NCI-H146 (cell line): ENCODE measurements around the gene TENT5C.

Experiments used
- DNase-seq: peaks from one replicate; lab custom pipeline; 2025; lab: John Stamatoyannopoulos, UW

The TENT5C gene

GRCh38 chr1:117613249-117613968 is 7.6 kb downstream of the TENT5C start:
- no peak for DNase-seq

GRCh38 chr1:117613969-117614729 is 8.3 kb downstream of the TENT5C start:
- no peak for DNase-seq

GRCh38 chr1:117615474-117615873 is 9.6 kb downstream of the TENT5C start:
- DNase-seq: peak; percentile 37

- peak; percentile 77 for DNase-seq
Observed at GRCh38 chr1:117616356-117616755, 10.5 kb downstream of the TENT5C start.

- no peak for DNase-seq
Observed at GRCh38 chr1:117616967-117617366, 11.1 kb downstream of the TENT5C start.

- no peak for DNase-seq
Observed at GRCh38 chr1:117618450-117619122, 12.7 kb downstream of the TENT5C start.

- DNase-seq: no peak
Observed at GRCh38 chr1:117620440-117620839, 14.6 kb downstream of the TENT5C start.

GRCh38 chr1:117621316-117621715 is 15.5 kb downstream of the TENT5C start:
- DNase-seq: no peak

GRCh38 chr1:117622726-117623125 is 16.9 kb downstream of the TENT5C start:
- no peak for DNase-seq

GRCh38 chr1:117623141-117623540 is 17.3 kb downstream of the TENT5C start:
- DNase-seq: no peak

- DNase-seq: no peak
Observed at GRCh38 chr1:117623698-117624097, 17.9 kb downstream of the TENT5C start.

- DNase-seq: no peak
Observed at GRCh38 chr1:117627546-117628130, 21.8 kb downstream of the TENT5C start.

- no peak for DNase-seq
Observed at GRCh38 chr1:117628343-117628742, 22.5 kb downstream of the TENT5C start.

- DNase-seq: no peak
Observed at GRCh38 chr1:117629625-117630422, 24.0 kb downstream of the TENT5C start.

- no peak for DNase-seq
Observed at GRCh38 chr1:117630423-117630998, 24.7 kb downstream of the TENT5C start.

- DNase-seq: peak; percentile 37
Observed at GRCh38 chr1:117631359-117632160, 25.7 kb downstream of the TENT5C start.

GRCh38 chr1:117632269-117633067 is 26.6 kb downstream of the TENT5C start:
- peak; percentile 71 for DNase-seq

- DNase-seq: no peak
Observed at GRCh38 chr1:117633068-117633345, 27.2 kb downstream of the TENT5C start.

- no peak for DNase-seq
Observed at GRCh38 chr1:117633423-117633822, 27.6 kb downstream of the TENT5C start.

GRCh38 chr1:117633936-117634335 is 28.1 kb downstream of the TENT5C start:
- DNase-seq: no peak
